ENCODE results near the gene MARCHF2.

DNA sequence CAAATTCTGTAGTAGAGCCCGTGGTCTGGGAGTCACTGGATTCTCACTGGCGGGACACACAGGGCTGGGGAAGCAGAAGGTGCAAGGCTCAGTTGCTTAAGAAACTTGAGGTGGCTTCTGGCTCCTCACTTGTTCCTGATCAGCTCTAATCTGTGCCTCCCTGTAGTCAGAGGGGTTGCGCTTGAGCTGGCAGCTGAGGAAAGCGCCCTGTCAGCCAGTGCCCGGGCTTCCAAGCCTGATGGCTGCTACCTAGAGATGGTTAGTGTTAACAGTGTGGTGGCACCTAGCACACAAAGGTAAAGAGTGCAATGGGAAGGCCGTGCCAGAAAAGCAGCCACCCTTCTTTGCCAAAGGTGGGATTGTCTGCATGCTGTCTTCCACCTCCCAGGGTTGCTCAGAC, 40.5 kb downstream of the MARCHF2 start:
- TF ChIP-seq EZH2 (IDR thresholded peaks at IDR 0.05; ENCODE audit: borderline replicate concordance, insufficient read depth, low read depth, low read length, poor library complexity, severe bottlenecking), result no peak
- TF ChIP-seq, protein P1, sequence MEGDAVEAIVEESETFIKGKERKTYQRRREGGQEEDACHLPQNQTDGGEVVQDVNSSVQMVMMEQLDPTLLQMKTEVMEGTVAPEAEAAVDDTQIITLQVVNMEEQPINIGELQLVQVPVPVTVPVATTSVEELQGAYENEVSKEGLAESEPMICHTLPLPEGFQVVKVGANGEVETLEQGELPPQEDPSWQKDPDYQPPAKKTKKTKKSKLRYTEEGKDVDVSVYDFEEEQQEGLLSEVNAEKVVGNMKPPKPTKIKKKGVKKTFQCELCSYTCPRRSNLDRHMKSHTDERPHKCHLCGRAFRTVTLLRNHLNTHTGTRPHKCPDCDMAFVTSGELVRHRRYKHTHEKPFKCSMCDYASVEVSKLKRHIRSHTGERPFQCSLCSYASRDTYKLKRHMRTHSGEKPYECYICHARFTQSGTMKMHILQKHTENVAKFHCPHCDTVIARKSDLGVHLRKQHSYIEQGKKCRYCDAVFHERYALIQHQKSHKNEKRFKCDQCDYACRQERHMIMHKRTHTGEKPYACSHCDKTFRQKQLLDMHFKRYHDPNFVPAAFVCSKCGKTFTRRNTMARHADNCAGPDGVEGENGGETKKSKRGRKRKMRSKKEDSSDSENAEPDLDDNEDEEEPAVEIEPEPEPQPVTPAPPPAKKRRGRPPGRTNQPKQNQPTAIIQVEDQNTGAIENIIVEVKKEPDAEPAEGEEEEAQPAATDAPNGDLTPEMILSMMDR (IDR thresholded peaks at IDR 0.05), result no peak
